OCI-LY3 (cell line): ENCODE measurements around the gene UGT2B7.

Experiments
- H2AFZ ChIP-seq: fragments of 200-600, 300-600 bp; shearing (Covaris generic); 2 replicates; pipeline ENCODE4 v1.6.0; 2014; ENCODE audit warnings: antibody characterized with exemption, low read depth, low read length
- H3K27ac ChIP-seq: fragments of 200-600, 300-600 bp; sonication (generic); 2 replicates; pipeline ENCODE4 v1.5.1; 2014; ENCODE audit warnings: mild to moderate bottlenecking, low read length, moderate library complexity, mixed read lengths
- H3K27me3 ChIP-seq: fragments of 200-600, 300-600 bp; sonication (generic); 2 replicates; pipeline ENCODE4 v1.6.1; 2014; ENCODE audit warnings: low read depth, low read length, mixed read lengths
- H3K36me3 ChIP-seq: fragments of 200-600, 300-600 bp; sonication (generic); replicated peaks from 2 replicates; pipeline ENCODE3; 2014; ENCODE audit warnings: low read depth, low read length, mixed read lengths
- H3K4me1 ChIP-seq: fragments of 300-600, 200-600 bp; sonication (generic); 2 replicates; pipeline ENCODE4 v1.6.1; 2014; ENCODE audit warnings: low read length, mixed read lengths
- H3K4me2 ChIP-seq: fragments of 200-600, 300-600 bp; sonication (generic); 2 replicates; pipeline ENCODE4 v1.6.1; 2014; ENCODE audit warnings: low read length, mixed read lengths
- H3K4me3 ChIP-seq: fragments of 300-600, 200-600 bp; sonication (generic); 2 replicates; pipeline ENCODE4 v1.5.1; 2014; ENCODE audit warnings: antibody characterized with exemption, mild to moderate bottlenecking, low read length, moderate library complexity
- H3K79me2 ChIP-seq: fragments of 300-600, 200-600 bp; shearing (Covaris generic); 2 replicates; pipeline ENCODE4 v1.6.1; 2014; ENCODE audit warnings: mild to moderate bottlenecking, low read length, mixed read lengths
- H3K9ac ChIP-seq: fragments of 300-600, 200-600 bp; shearing (Covaris generic); 2 replicates; pipeline ENCODE4 v1.6.0; 2014; ENCODE audit warnings: mild to moderate bottlenecking, low read length, moderate library complexity
- H3K9me3 ChIP-seq: fragments of 200-600, 300-600 bp; shearing (Covaris generic); 2 replicates; pipeline ENCODE4 v1.6.1; 2014; ENCODE audit warnings: low read length, mixed read lengths; ENCODE audit not compliant: insufficient read depth
- H4K20me1 ChIP-seq: fragments of 200-600, 300-600 bp; sonication (generic); 2 replicates; pipeline ENCODE4 v1.6.1; 2016; ENCODE audit warnings: low read length, mixed read lengths; ENCODE audit not compliant: insufficient read depth
- CTCF ChIP-seq: fragments of 200-600, 300-600 bp; sonication (generic); IDR thresholded peaks from 2 replicates; pipeline ENCODE4 v1.5.1; 2014; ENCODE audit warnings: antibody characterized with exemption, low read length, low read depth
- EZH2phosphoT487 ChIP-seq: fragments of 200-600 bp; shearing (Covaris generic); IDR thresholded peaks from 2 replicates; pipeline ENCODE4 v1.6.1; 2018; ENCODE audit warnings: antibody characterized with exemption, mixed run types, low read depth

Gene UGT2B7

GRCh38 chr4:69147334-69147733 is 51.1 kb downstream of the UGT2B7 start:
- Histone ChIP-seq H3K4me2 (no peak overlapping the region), H3K4me1 (no peaks in the 10 kb centered on the region), H2AFZ (no peak overlapping the region), H3K79me2 (no peaks in the 10 kb centered on the region), H3K9me3 (no peaks in the 10 kb centered on the region), H3K9ac (no peak overlapping the region), H3K27ac (no peak overlapping the region), H4K20me1 (no peaks in the 10 kb centered on the region), H3K36me3 (no peaks in the 10 kb centered on the region), H3K27me3 (no peaks in the 10 kb centered on the region), H3K4me3 (no peak overlapping the region)
- no peak for TF ChIP-seq CTCF
- TF ChIP-seq EZH2phosphoT487 = no peak

- no peak for TF ChIP-seq EZH2phosphoT487
- Histone ChIP-seq H3K4me2 (no peak overlapping the region), H3K27me3 (no peaks in the 10 kb centered on the region), H2AFZ (no peak overlapping the region), H3K9ac (no peak overlapping the region), H4K20me1 (no peaks in the 10 kb centered on the region), H3K27ac (no peak overlapping the region), H3K9me3 (no peaks in the 10 kb centered on the region), H3K36me3 (no peaks in the 10 kb centered on the region), H3K4me3 (no peak overlapping the region), H3K4me1 (no peaks in the 10 kb centered on the region), H3K79me2 (no peaks in the 10 kb centered on the region)
Measured at GRCh38 chr4:69154021-69154420, 57.7 kb downstream of the UGT2B7 start.

GRCh38 chr4:69156913-69157312 is 60.6 kb downstream of the UGT2B7 start:
- H3K9ac ChIP-seq = no peak overlapping the region
- no peak overlapping the region for H3K27ac ChIP-seq
- no peak overlapping the region for H3K4me3 ChIP-seq
- H3K79me2 ChIP-seq = no peaks in the 10 kb centered on the region
- no peaks in the 10 kb centered on the region for H3K27me3 ChIP-seq
- no peak overlapping the region for H2AFZ ChIP-seq
- H3K4me1 ChIP-seq = no peaks in the 10 kb centered on the region
- TF ChIP-seq CTCF = no peak
- no peak for TF ChIP-seq EZH2phosphoT487
- H3K9me3 ChIP-seq = no peaks in the 10 kb centered on the region
- H4K20me1 ChIP-seq = no peaks in the 10 kb centered on the region
- no peak overlapping the region for H3K4me2 ChIP-seq
- H3K36me3 ChIP-seq = no peaks in the 10 kb centered on the region
